GM10266 (cell line): ENCODE results near the gene SGK1.

ENCODE experiments used
- DNase-seq: peaks from one replicate; pipeline ENCODE4 v3.0.0; 2012; ENCODE audit errors: extremely low spot score
- CTCF ChIP-seq: IDR thresholded peaks from 2 replicates; pipeline ENCODE4 v1.5.1; 2012; ENCODE audit warnings: mild to moderate bottlenecking, low read depth; ENCODE audit not compliant: control insufficient read depth, insufficient read depth; ENCODE audit errors: missing control alignments

SGK1 gene

GRCh38 chr6:134161041-134161440, 156.9 kb downstream of the SGK1 start:
- DNase-seq, result no peak
- TF ChIP-seq CTCF, result no peak

GRCh38 chr6:134152767-134153485, 165.0 kb downstream of the SGK1 start:
- no peak for DNase-seq
- no peak for TF ChIP-seq CTCF

DNA sequence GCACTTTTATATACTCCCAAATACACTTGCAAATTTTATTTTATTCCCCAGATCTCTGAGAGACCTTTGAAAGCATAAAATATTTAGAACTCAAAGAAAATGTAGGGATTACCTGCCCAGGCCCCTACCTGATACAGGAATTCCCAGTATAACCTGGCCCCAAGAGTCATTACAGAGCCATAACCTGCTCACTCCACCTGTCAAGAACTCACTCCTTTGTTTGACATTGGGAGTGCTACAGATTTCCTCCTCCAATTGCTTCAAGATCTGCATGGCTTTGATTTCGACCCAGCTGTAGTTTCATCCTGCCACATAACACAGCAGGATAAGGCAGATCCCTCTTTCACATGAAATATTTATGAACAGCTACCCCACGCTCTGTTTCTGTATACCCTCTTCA, 169.3 kb downstream of the SGK1 start:
- no peak for TF ChIP-seq CTCF
- no peak for DNase-seq

DNA sequence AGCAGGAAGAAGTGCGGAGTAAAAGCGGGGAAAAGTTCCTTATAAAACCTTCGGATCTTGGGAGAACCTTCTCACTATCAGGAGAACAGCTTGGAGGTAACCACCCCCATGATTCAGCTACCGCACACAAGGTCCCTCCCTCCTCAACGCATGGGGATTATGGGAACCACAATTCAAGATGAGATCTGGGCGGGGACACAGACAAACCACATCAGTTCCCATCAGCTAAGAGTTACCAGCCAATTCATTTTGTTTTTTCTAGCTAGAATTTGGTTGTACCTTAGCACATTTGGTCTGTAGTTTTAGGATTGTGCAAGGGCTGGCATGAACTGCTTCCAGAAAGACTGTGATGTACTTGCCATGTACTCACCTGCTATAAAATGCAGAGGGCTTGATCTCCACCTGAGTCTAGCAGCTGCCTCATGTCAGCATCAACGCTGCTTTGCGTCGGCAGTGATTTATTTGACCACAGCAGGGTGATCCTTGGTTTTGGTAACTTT, 170.8 kb downstream of the SGK1 start:
- no peak for TF ChIP-seq CTCF
- DNase-seq, result no peak

- DNase-seq, result no peak
These were observed 171.5 kb downstream of the SGK1 start for GRCh38 chr6:134146268-134147033.

DNA sequence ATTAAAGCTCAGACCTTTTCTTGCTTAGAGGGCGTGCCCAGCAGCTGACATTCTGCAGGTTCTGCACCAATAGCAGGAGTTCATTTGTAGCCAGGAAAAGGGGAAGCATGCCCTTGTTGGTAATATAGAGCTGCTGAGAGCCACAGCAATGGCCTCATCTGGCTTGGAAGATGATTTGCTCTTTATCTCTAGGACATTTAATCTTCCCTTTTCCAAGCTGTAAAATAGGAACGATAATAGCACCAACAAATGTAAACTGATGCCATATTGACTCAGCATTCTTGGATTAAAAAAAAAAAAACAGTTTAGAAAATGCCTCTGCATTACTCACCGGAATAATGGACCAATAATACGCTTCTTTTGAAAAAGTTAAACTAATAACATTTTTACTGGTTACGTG, 172.1 kb downstream of the SGK1 start:
- DNase-seq, result no peak
- TF ChIP-seq CTCF, result no peak

More at GRCh38 chr6:134146268-134147033, 171.5 kb downstream of the SGK1 start:
- no peak for TF ChIP-seq CTCF
